Activated CD8-positive, alpha-beta memory T cell treated with anti-CD3 and anti-CD28 coated beads, Interleukin-2, amount 50 U/mL, for 1 hour (primary cell): ENCODE data around the gene TBC1D5.
"Not testable (repeated sequence)": the region's sequence is repeated elsewhere in the genome, so short reads cannot be mapped to it uniquely, and the experiment has no call there.

ENCODE experiments used
- DNase-seq: peaks from one replicate; pipeline ENCODE4 v3.0.0-alpha.2; 2020; ENCODE audit errors: extremely low read depth

Gene TBC1D5

GRCh38 chr3:17356585-17356984, 385.8 kb downstream of the TBC1D5 start:
- DNase-seq: no peak

DNA sequence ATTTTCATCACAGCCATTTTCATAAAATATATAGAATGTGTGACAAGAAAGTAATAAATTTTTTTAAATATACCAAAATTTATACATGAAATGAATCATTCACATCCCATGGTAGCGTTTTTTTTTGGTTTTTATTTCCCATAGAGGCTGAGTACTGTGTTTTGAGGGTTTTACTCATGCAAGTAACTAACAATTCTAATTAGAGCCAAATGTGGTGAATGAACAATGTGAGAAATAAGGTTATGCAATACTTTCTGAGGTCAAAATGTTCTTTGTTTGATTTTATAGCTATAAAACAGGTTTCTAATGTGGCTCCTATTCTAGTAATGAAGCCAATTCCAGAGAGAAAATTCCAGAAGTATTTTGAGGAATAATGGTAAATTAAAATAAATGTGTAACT, 386.8 kb downstream of the TBC1D5 start:
- DNase-seq: no peak

- no peak for DNase-seq
Measured at GRCh38 chr3:17354341-17354740, 388.1 kb downstream of the TBC1D5 start.

GRCh38 chr3:17352620-17353019, 389.8 kb downstream of the TBC1D5 start:
- DNase-seq: no peak

GRCh38 chr3:17351193-17351592, 391.2 kb downstream of the TBC1D5 start:
- DNase-seq: not testable (repeated sequence)

GRCh38 chr3:17349093-17349492, 393.3 kb downstream of the TBC1D5 start:
- DNase-seq: no peak

DNA sequence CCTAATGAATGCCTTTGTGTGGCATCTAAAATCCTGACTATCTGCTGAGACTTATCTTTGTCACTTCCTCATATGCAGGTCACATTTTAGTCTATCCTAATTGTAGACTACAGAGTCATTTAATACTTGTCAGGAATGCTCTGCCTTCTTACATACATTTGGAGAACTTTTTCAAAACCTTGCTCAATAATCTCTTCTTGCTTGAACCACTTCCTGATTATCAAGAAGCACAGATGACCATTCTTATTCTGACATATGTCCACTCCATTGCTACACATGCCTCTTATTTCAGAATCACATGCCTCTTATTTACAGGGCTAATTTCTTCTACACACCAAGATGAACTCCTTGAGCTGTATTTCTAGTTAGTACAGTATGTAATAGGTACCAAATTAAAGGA, 400.3 kb downstream of the TBC1D5 start:
- no peak for DNase-seq

- no peak for DNase-seq
Measured at GRCh38 chr3:17340693-17341092, 401.7 kb downstream of the TBC1D5 start.

DNA sequence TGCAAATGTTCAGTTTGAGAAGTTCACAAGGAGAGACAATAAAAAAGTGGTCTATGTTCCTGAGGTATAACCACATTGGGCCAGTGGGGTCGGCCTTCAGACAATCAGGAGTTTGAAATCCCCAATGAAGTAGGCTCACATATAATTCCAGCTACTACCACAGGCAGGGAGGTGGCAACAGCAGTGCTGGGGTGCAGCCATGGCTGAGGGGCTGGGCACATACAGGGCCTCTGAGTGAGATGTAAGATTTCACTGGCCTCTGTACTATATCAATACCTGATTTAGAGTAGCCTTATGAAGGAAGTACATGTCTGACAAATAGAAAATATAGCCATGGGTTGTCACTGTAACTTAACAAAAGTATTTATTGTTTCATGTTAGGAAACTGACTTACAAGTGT, 402.2 kb downstream of the TBC1D5 start:
- no peak for DNase-seq

- DNase-seq: no peak
Measured at GRCh38 chr3:17339132-17339575, 403.3 kb downstream of the TBC1D5 start.

GRCh38 chr3:17336291-17336690, 406.1 kb downstream of the TBC1D5 start:
- no peak for DNase-seq

DNA sequence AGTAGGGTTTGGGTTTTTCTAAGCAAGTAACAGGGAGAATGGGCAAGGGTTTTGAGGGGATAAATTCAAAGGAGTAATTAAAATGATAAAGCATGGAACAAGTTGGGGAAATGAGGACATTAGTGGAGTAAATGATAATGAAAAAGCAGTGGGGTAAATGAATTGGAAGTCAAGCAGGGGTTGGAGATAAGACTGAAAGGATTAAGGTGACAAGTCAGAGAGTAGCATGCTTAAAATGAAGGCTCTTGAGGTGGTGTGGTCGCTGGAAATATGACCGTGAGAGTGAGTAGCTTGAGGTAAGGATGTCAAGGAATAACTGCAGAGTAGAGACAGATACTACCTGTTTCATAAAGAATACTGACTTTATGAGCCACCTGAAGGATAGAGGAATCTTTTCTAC, 408.5 kb downstream of the TBC1D5 start:
- DNase-seq: no peak

DNA sequence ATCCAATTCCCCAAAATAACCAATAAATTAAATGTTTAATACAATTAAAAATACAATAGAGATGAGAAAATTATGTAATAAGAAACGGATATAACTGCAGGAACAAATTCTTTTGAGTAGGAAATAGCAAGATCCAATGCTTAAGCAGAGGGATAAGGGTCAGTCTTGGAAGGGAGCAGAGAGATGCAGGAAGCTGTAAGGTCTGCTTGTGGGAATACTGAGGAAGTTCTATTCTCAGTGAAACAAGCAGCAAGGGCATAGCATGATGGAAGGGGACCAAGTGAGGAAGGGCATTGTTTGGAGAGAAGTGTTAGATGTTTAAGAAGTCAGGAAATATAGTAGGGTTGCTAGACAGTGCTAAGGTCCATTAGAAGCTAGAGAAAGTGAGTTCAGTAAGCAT, 409.0 kb downstream of the TBC1D5 start:
- no peak for DNase-seq

- no peak for DNase-seq
Measured at GRCh38 chr3:17330660-17331059, 411.8 kb downstream of the TBC1D5 start.

DNA sequence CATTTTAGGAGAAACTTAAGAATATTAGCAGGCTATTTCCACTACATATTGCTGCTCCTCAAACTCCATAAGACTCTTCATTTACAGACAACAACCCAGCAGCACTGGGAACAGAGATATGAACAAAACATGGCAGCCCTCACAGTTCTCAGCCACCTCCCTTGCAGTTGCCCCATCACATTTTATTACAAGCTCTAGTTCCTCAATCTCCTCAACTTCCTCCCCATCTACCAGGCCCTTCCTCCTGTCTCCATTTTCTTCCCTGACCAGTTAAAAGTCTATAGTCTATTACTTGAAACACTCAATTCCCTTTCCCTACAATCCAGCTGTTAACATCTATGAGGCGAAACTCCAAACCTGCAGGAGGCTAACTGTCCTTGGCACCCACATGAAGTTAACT, 412.5 kb downstream of the TBC1D5 start:
- DNase-seq: no peak

GRCh38 chr3:17322106-17322793, 420.2 kb downstream of the TBC1D5 start:
- no peak for DNase-seq

GRCh38 chr3:17320266-17320665, 422.2 kb downstream of the TBC1D5 start:
- no peak for DNase-seq

DNA sequence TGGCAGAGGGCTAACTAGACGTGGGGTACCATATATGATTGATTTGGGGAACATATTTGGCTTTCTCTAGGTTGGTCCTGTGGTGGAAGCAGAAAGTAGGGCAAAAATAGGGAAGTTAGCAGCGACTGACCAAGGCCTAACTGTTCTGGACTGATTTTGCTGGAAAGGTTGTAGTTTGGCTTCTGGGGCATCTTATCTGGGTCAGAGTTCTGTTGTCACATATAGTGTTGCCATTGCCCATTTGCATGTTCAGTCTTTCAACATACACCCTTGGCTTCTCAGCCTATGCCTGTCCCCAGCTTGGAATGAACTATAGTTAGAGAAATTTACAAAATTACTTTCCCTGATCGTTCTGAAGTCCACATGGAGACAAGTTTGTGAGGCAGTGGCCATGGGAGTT, 426.5 kb downstream of the TBC1D5 start:
- no peak for DNase-seq

GRCh38 chr3:17314171-17314570, 428.3 kb downstream of the TBC1D5 start:
- DNase-seq: no peak

DNA sequence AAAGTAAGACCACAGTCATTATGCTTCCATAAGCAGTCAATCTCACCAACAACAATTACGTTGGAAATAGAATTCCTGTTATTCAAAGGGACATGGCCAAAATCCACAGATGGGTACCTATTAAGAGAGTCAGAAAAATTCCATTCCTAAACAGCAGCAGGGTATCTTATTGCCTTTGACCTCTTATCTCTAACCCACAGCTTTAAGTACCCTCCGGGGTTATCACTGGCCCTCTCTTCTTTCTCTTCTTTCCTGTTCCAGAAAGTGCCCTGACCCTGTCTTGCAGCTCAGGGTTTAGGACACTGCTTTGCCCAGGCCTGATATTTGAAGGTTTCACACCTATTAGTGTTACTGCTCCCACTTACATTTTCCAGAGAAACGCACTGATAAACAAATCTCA, 428.7 kb downstream of the TBC1D5 start:
- DNase-seq: no peak

GRCh38 chr3:17310983-17311382, 431.4 kb downstream of the TBC1D5 start:
- no peak for DNase-seq

DNA sequence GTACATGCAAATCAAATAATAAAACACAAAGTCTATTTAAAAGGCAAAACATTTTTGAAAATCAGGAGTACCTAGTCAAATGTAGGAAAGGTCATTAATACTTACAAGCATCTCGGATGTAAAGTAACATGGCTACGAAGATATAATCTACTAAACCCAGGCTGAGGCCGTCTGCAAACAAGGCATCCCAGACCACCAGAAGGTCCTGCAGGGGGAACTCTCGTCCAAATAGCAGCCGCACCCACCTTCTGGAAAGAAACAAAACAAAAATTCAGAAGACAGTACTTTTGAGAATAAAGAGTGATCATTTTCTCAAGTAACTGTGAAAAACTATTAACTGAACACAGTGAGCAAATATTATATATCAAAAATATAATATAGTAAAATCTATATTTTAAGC, 434.5 kb downstream of the TBC1D5 start:
- DNase-seq: no peak

DNA sequence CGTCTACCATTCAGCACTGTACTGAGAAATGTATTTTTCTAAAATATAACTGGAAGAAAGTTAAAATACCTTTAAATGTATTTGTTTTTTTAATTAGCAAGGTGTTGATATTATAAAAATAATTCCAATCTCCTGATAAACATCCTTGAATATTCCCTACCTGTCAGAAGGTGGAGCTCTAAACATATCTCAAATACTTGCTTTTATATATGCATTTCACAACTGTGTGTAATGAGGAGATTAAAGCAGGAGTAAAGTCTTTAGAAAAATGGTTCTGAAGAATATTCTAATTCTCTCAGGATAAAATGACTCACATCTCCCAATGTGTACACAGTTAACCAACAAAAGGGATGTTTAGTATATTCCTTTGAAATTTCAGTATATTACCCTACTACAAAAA, 434.9 kb downstream of the TBC1D5 start:
- no peak for DNase-seq

DNA sequence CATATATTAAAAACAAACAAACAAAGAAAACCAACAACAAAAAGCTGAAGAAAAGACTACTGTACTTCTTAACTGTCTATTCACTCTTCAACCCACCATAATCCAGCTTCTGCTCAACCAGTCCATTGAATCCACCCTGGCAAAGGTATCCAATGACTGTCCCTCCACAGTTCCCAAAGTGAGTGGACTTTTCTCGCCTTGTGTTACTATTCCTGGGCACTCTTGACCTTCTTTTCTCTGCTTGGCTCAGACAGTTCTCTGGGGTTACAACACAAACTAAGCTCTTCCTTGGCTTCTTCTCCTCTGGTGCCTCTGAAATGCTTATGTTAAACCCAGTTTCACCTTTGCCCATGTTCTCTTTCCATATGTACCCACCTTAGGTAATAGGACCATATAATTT, 437.5 kb downstream of the TBC1D5 start:
- DNase-seq: no peak
